HepG2 (cell line): ENCODE results near the gene HEXIM1. TPM values are rescaled to one million over a fixed set of nuclear protein-coding genes. Genes with fewer than 3 reads are reported as not detected.

Source experiments
- ATAC-seq: fragments of 200-7000 bp; cut with Tn5 transposase; 3 replicates; pipeline ENCODE4 v1.9.1; 2020; ENCODE audit warnings: mild to moderate bottlenecking, moderate library complexity
- BruUV-seq: library from RNA; stranded (reverse); fragments of 400-500 nt; replicated peaks from 2 replicates; lab custom pipeline; 2021; lab: Mats Ljungman, UMichigan
- CTCF ChIA-PET: fragments of 300-600 bp; formaldehyde crosslinking; extraction: SDS; loops from one replicate; lab custom pipeline; 2021; ENCODE audit warnings: low total read pairs, inconsistent platforms, low intra/inter-chr PET ratio; lab: Yijun Ruan, JAX
- POLR2A ChIA-PET: fragments of 350-600 bp; sonication (Branson Sonifier 250); formaldehyde crosslinking; loops from one replicate; lab custom pipeline; 2020; ENCODE audit warnings: antibody characterized with exemption, inconsistent platforms; lab: Yijun Ruan, JAX
- DNase-seq: peaks from one replicate; pipeline ENCODE4 v3.0.0-alpha.2; 2015; ENCODE audit warnings: low spot score
- FAIRE-seq: peaks from 3 replicates; lab custom pipeline; 2011; peaks lifted over from hg19 to GRCh38; lab: Jason Lieb, UNC
- H2AFZ ChIP-seq: one replicate; pipeline ENCODE4 v1.6.1; 2011; ENCODE audit warnings: low read length, inconsistent platforms
- H3K27ac ChIP-seq: fragments of 300-600 bp; 3 replicates; pipeline ENCODE4 v1.8.0; 2011; ENCODE audit warnings: mixed run types, mild to moderate bottlenecking, mixed read lengths, low read length, inconsistent platforms; ENCODE audit not compliant: insufficient read depth; ENCODE audit errors: extremely low read length
- H3K27me3 ChIP-seq, 2 experiments: fragments of 200-600 bp in 1 of 2; 2 replicates in 1 of 2; 3 replicates in 1 of 2; pipeline versions ENCODE4 v1.6.0 to v1.8.0; 2011; ENCODE audit warnings: low read length in 2 of 2, mild to moderate bottlenecking in 2 of 2, moderate library complexity in 2 of 2, inconsistent platforms in 1 of 2; ENCODE audit not compliant: insufficient read depth in 2 of 2, control insufficient read depth in 1 of 2
- H3K36me3 ChIP-seq, 2 experiments: fragments of 200-600 bp in 1 of 2; replicated peaks in 1 of 2; 2 replicates in 1 of 2; 3 replicates in 1 of 2; pipeline versions ENCODE4 v1.5.1 to v1.8.0; 2011; ENCODE audit warnings: low read length in 2 of 2, inconsistent platforms in 1 of 2; ENCODE audit not compliant: insufficient read depth in 2 of 2, control insufficient read depth in 1 of 2
- H3K4me1 ChIP-seq: 2 replicates; pipeline ENCODE4 v1.5.1; 2012; ENCODE audit warnings: low read length, inconsistent platforms; ENCODE audit not compliant: insufficient read depth
- H3K4me2 ChIP-seq: 2 replicates; pipeline ENCODE4 v1.6.0; 2011; ENCODE audit warnings: low read depth, low read length, inconsistent platforms
- H3K4me3 ChIP-seq, 3 experiments: fragments of 200-600 bp in 1 of 3; sonication (generic), shearing (Covaris generic) in 1 of 3; replicated peaks in 1 of 3; 2 replicates each; pipeline ENCODE4 v1.5.1; 2011 to 2016; ENCODE audit warnings: low read length in 3 of 3, inconsistent platforms in 2 of 3, low read depth in 2 of 3, mild to moderate bottlenecking in 2 of 3, control low read depth in 1 of 3, mixed read lengths in 1 of 3; ENCODE audit not compliant: insufficient read depth in 1 of 3
- H3K79me2 ChIP-seq: one replicate; pipeline ENCODE4 v1.6.1; 2011; ENCODE audit warnings: low read length, inconsistent platforms; ENCODE audit not compliant: insufficient read depth
- H3K9ac ChIP-seq: 2 replicates; pipeline ENCODE4 v1.6.0; 2011; ENCODE audit warnings: mild to moderate bottlenecking, low read depth, low read length, inconsistent platforms; ENCODE audit not compliant: insufficient read depth
- H3K9me3 ChIP-seq: 2 replicates; pipeline ENCODE4 v1.5.1; 2012; ENCODE audit warnings: mild to moderate bottlenecking, low read length
- H4K20me1 ChIP-seq: 2 replicates; pipeline ENCODE4 v1.6.0; 2011; ENCODE audit warnings: inconsistent platforms, mild to moderate bottlenecking, low read length, moderate library complexity; ENCODE audit not compliant: insufficient read depth
- CEBPG ChIP-seq: IDR thresholded peaks from 2 replicates; pipeline ENCODE4 v1.6.1; 2016
- CREM ChIP-seq, 2 experiments: sonication (generic) in 1 of 2; formaldehyde crosslinking in 1 of 2; IDR thresholded peaks; 2 replicates each; pipeline versions ENCODE4 v1.4.0 to v1.6.1; 2016 to 2020; ENCODE audit warnings: antibody characterized with exemption in 1 of 2, mild to moderate bottlenecking in 1 of 2, missing genetic modification reagents in 1 of 2
- FOXJ3 ChIP-seq: sonication (generic); formaldehyde crosslinking; IDR thresholded peaks from 2 replicates; pipeline ENCODE4 v1.4.0; 2020; ENCODE audit warnings: missing genetic modification reagents, mild to moderate bottlenecking, borderline replicate concordance
- MIXL1 ChIP-seq: IDR thresholded peaks from 2 replicates; pipeline ENCODE4 v1.6.1; 2016
- NFIB ChIP-seq: sonication (generic); formaldehyde crosslinking; IDR thresholded peaks from 2 replicates; pipeline ENCODE4 v1.9.0; 2021; ENCODE audit warnings: missing genetic modification reagents, mild to moderate bottlenecking, borderline replicate concordance
- SSRP1 ChIP-seq: IDR thresholded peaks from 2 replicates; pipeline ENCODE4 v1.6.1; 2016; ENCODE audit warnings: control low read depth
- ZNF557 ChIP-seq: sonication (generic); formaldehyde crosslinking; IDR thresholded peaks from 2 replicates; pipeline ENCODE4 v1.4.0; 2020; ENCODE audit warnings: missing genetic modification reagents
- ZNF691 ChIP-seq: sonication (generic); formaldehyde crosslinking; IDR thresholded peaks from 2 replicates; pipeline ENCODE4 v1.4.0; 2020; ENCODE audit warnings: missing genetic modification reagents, low read depth, mild to moderate bottlenecking, borderline replicate concordance
- WGBS: methylation state at CpG from one replicate; pipeline ENCODE4 v1.1.6; 2017; ENCODE audit warnings: low lambda C conversion rate; 5-methylcytosine and 5-hydroxymethylcytosine counted together
- in situ Hi-C: cut with HindIII; loops from 2 replicates; pipeline ENCODE4 v1.10.0; 2017; ENCODE audit warnings: low pct_unique_long_range_greater_than_20kb; ENCODE audit not compliant: extremely low pct_ligation_motif_present
- intact Hi-C: fragments of 100-400 bp; cut with micrococcal nuclease; formaldehyde crosslinking; loops from one replicate; pipeline ENCODE4 v1.10.0; 2022; ENCODE audit not compliant: unreplicated experiment
- polyA plus RNA-seq, 8 experiments: library from polyadenylated mRNA; depleted of rRNA in 3 of 8; stranded (reverse) in 7 of 8; unstranded in 1 of 8; fragments of >200 nt; fragmentation: Illumina TruSeq in 4 of 8; extraction: Trizol in 4 of 8; gene quantifications; 2 replicates each; pipeline versions ENCODE4 v1.2.1 to v1.2.3, GENCODE V29; 2011 to 2016; ENCODE audit warnings: low read depth in 4 of 8, missing spikeins in 1 of 8, mixed read lengths in 1 of 8; ENCODE audit not compliant: insufficient read depth in 1 of 8
- total RNA-seq, 5 experiments: library from RNA; depleted of rRNA; stranded (reverse); fragments of >200 nt; fragmentation: Illumina TruSeq; extraction: Trizol; gene quantifications; 2 replicates each; pipeline ENCODE4 v1.2.3, GENCODE V29; 2016; ENCODE audit warnings: low read depth in 1 of 5
- TF ChIP-seq, protein P1 (sequence below): sonication (generic); formaldehyde crosslinking; IDR thresholded peaks from 2 replicates; pipeline ENCODE4 v1.8.1; 2023; ENCODE audit warnings: mild to moderate bottlenecking, missing genetic modification reagents
- TF ChIP-seq, protein P2 (sequence below): sonication (generic); formaldehyde crosslinking; IDR thresholded peaks from 2 replicates; pipeline ENCODE4 v1.4.0; 2020; ENCODE audit warnings: missing genetic modification reagents
- TF ChIP-seq, protein P3 (sequence below): sonication (generic); formaldehyde crosslinking; IDR thresholded peaks from 2 replicates; pipeline ENCODE4 v1.4.0; 2020; ENCODE audit warnings: missing genetic modification reagents

HEXIM1 gene
- total and polyA plus RNA-seq, 2 of the 13 experiments (the other 11 are each of a cell fraction or from before 2014, with no cell fraction given), result 10.5 to 16.6 TPM

DNA sequence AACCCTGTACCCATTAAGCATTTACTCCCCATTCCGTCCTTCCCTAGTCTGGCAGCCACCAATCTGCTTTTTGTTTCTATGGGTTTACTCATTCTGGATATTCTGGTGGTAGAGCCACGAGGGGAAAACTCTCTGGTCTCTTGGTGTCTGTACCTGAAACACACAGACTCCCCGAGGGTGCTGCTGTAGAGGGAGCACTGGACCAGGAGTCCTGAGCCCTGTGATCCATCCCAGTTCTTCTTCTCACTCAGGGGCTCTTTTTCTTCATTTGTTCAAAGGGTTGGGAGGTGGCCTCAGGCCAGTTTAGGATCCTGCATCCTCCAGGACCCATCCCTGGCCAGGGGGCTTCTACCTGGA, 27.5 kb downstream of the HEXIM1 start:
- no peak for DNase-seq
- Histone ChIP-seq H3K4me1 (peaks cover 64% of the 10 kb centered on the region), H3K4me3 (no peak overlapping the region), H3K27me3 (no peaks in the 10 kb centered on the region)
- no peak for FAIRE-seq
- 76% methylated on average over 3 of the region's 3 CpGs for WGBS
- TF ChIP-seq, protein P1, sequence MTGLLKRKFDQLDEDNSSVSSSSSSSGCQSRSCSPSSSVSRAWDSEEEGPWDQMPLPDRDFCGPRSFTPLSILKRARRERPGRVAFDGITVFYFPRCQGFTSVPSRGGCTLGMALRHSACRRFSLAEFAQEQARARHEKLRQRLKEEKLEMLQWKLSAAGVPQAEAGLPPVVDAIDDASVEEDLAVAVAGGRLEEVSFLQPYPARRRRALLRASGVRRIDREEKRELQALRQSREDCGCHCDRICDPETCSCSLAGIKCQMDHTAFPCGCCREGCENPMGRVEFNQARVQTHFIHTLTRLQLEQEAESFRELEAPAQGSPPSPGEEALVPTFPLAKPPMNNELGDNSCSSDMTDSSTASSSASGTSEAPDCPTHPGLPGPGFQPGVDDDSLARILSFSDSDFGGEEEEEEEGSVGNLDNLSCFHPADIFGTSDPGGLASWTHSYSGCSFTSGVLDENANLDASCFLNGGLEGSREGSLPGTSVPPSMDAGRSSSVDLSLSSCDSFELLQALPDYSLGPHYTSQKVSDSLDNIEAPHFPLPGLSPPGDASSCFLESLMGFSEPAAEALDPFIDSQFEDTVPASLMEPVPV (CRISPR knock-in tag), result 0 out of 2 replicates have a peak, but pooled peaks have one; percentile 30
- TF ChIP-seq NFIB (no peak), CREM (IDR thresholded peaks at IDR 0.05) (no peak), CREM (CRISPR knock-in tag; IDR thresholded peaks at IDR 0.05) (no peak), ZNF691 (peak; percentile 99)
- TF ChIP-seq, all 625 proteins: peak for 2
- no peaks in the 10 kb centered on the region for H3K9me3 ChIP-seq
- ChIA-PET POLR2A (interaction anchor here (0.6 to 24.3 kb wide), 5 partner anchors 19 to 115 kb away, joined by 3 to 2487 read pairs (median 4); partner anchors contain the start of genes HEXIM1, HEXIM2 and NMT1), CTCF (no interaction called here)
- ATAC-seq, result no peak
- no peak overlapping the region for H3K9ac ChIP-seq
- H3K79me2 ChIP-seq, result no peaks in the 10 kb centered on the region
- BruUV-seq, result no TSS peak
- no peaks in the 10 kb centered on the region for H3K36me3 ChIP-seq
- intact Hi-C loops, result no loop called here
- no peak overlapping the region for H3K4me2 ChIP-seq
- no peak overlapping the region for H2AFZ ChIP-seq
- in situ Hi-C loops, result no loop called here
- no peaks in the 10 kb centered on the region for H4K20me1 ChIP-seq
- no peak overlapping the region for H3K27ac ChIP-seq

DNA sequence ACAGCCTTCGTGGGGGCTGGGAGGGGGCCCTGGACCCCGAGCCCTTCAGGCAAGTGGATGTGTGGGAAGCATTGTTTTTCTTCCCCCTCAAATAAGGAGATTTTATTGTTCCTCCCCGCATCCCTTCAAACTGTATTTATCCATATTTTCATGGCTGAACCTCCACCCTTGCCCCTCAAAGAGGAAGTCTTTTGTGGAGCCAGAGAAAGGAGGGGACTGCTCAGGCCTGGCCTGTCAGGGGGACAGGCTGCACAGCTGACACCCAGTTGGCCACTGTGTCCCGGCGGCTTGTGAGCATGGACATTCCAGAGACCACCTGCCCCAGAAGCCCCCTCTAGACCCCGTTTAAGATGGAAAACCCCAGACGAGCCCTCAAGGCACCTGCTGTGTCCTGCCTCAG, 29.3 kb downstream of the HEXIM1 start:
- FAIRE-seq (no peak), ATAC-seq (no peak), DNase-seq (no peak)
- Histone ChIP-seq H3K9me3 (no peaks in the 10 kb centered on the region), H3K27ac (no peak overlapping the region), H3K4me3 (no peak overlapping the region), H3K79me2 (no peaks in the 10 kb centered on the region), H3K4me1 (peaks cover 52% of the 10 kb centered on the region), H3K27me3 (no peaks in the 10 kb centered on the region), H3K4me2 (peak overlapping the region; percentile 8; the same call in 1 of the 2 replicates), H2AFZ (no peak overlapping the region), H4K20me1 (no peaks in the 10 kb centered on the region), H3K36me3 (no peaks in the 10 kb centered on the region), H3K9ac (no peak overlapping the region)
- ChIA-PET CTCF (no interaction called here), POLR2A (interaction anchor here (2.5 to 24.3 kb wide), 2 partner anchors 20 to 23 kb away, joined by 11 to 2487 read pairs; partner anchors contain the start of genes HEXIM1 and HEXIM2)
- no TSS peak for BruUV-seq
- intact Hi-C loops (no loop called here), in situ Hi-C loops (no loop called here)
- WGBS, result 87% methylated on average over 6 of the region's 7 CpGs
- no peak for TF ChIP-seq SSRP1 (CRISPR knock-in tag)
- TF ChIP-seq FOXJ3, result no peak
- TF ChIP-seq CEBPG (CRISPR knock-in tag), result no peak
- TF ChIP-seq, protein P2, sequence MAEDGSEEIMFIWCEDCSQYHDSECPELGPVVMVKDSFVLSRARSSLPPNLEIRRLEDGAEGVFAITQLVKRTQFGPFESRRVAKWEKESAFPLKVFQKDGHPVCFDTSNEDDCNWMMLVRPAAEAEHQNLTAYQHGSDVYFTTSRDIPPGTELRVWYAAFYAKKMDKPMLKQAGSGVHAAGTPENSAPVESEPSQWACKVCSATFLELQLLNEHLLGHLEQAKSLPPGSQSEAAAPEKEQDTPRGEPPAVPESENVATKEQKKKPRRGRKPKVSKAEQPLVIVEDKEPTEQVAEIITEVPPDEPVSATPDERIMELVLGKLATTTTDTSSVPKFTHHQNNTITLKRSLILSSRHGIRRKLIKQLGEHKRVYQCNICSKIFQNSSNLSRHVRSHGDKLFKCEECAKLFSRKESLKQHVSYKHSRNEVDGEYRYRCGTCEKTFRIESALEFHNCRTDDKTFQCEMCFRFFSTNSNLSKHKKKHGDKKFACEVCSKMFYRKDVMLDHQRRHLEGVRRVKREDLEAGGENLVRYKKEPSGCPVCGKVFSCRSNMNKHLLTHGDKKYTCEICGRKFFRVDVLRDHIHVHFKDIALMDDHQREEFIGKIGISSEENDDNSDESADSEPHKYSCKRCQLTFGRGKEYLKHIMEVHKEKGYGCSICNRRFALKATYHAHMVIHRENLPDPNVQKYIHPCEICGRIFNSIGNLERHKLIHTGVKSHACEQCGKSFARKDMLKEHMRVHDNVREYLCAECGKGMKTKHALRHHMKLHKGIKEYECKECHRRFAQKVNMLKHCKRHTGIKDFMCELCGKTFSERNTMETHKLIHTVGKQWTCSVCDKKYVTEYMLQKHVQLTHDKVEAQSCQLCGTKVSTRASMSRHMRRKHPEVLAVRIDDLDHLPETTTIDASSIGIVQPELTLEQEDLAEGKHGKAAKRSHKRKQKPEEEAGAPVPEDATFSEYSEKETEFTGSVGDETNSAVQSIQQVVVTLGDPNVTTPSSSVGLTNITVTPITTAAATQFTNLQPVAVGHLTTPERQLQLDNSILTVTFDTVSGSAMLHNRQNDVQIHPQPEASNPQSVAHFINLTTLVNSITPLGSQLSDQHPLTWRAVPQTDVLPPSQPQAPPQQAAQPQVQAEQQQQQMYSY (CRISPR knock-in tag), result no peak
- no peak for TF ChIP-seq ZNF557 (CRISPR knock-in tag)
- no peak for TF ChIP-seq MIXL1 (CRISPR knock-in tag)
- TF ChIP-seq, protein P3, sequence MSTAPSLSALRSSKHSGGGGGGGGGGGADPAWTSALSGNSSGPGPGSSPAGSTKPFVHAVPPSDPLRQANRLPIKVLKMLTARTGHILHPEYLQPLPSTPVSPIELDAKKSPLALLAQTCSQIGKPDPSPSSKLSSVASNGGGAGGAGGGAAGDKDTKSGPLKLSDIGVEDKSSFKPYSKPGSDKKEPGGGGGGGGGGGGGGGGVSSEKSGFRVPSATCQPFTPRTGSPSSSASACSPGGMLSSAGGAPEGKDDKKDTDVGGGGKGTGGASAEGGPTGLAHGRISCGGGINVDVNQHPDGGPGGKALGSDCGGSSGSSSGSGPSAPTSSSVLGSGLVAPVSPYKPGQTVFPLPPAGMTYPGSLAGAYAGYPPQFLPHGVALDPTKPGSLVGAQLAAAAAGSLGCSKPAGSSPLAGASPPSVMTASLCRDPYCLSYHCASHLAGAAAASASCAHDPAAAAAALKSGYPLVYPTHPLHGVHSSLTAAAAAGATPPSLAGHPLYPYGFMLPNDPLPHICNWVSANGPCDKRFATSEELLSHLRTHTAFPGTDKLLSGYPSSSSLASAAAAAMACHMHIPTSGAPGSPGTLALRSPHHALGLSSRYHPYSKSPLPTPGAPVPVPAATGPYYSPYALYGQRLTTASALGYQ (CRISPR knock-in tag), result no peak
